Measurements from ENCODE around the gene PGBD5.

DNA sequence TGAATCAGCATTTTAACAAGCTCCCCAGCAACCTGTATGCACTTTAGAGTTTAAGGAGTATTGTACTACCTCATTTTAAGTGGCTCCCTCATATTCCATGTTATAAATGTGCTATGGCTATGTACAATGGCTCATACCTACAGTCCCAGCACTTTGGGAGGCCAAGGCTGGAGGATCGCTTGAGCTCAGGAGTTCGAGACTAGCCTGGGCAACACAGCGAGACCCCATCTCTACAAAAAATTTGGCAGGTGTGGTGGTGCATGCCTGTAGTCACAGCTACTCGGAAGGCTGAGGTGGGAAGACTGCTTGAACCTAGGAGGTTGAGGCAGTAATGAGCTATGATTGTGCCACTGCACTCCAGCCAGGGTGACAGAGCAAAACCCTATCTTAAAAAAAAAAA is 40.2 kb downstream of the PGBD5 start:
- no peak for TF ChIP-seq CTCF (IDR thresholded peaks at IDR 0.05; ENCODE audit: low read depth, low read length)
- no peak for TF ChIP-seq EZH2phosphoT487 (IDR thresholded peaks at IDR 0.05; ENCODE audit: low read depth)
